ENCODE data around the gene KIR2DL4.
"Not testable (repeated sequence)": the region's sequence is repeated elsewhere in the genome, so short reads cannot be mapped to it uniquely, and the experiment has no call there.

DNA sequence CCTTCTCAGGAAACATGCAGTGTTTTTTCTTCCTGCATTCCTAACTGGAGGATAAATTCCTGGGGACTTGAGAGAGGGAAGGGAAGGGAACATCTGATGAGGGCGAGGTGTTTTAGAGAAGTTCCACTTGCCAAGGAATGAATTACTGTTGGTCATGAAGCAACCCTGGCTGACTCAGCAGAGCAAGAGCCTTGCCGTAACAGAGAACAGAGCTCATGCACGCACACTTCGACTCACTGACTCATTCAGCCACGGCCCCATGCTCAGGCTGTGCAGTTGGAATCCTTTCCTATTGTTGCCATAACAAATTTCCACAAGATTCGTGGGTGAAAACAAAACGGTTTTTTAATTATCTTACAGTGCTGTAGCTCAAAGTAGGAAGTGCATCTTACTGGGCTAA lies 21.9 kb downstream of the KIR2DL4 start:
- TF ChIP-seq, protein P1, sequence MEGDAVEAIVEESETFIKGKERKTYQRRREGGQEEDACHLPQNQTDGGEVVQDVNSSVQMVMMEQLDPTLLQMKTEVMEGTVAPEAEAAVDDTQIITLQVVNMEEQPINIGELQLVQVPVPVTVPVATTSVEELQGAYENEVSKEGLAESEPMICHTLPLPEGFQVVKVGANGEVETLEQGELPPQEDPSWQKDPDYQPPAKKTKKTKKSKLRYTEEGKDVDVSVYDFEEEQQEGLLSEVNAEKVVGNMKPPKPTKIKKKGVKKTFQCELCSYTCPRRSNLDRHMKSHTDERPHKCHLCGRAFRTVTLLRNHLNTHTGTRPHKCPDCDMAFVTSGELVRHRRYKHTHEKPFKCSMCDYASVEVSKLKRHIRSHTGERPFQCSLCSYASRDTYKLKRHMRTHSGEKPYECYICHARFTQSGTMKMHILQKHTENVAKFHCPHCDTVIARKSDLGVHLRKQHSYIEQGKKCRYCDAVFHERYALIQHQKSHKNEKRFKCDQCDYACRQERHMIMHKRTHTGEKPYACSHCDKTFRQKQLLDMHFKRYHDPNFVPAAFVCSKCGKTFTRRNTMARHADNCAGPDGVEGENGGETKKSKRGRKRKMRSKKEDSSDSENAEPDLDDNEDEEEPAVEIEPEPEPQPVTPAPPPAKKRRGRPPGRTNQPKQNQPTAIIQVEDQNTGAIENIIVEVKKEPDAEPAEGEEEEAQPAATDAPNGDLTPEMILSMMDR (IDR thresholded peaks at IDR 0.05; ENCODE audit: insufficient read depth, low read depth, low read length): not testable (repeated sequence)
- TF ChIP-seq EZH2 (IDR thresholded peaks at IDR 0.05; ENCODE audit: insufficient read depth, low read length): not testable (repeated sequence)
